GM19193 (cell line): ENCODE results near the gene LRRFIP1.

Experiments used
- POLR2A ChIP-seq: IDR thresholded peaks from 4 replicates; pipeline ENCODE4 v1.6.1; 2011; ENCODE audit not compliant: insufficient read depth, insufficient read length; ENCODE audit errors: extremely low read depth

Gene LRRFIP1

DNA sequence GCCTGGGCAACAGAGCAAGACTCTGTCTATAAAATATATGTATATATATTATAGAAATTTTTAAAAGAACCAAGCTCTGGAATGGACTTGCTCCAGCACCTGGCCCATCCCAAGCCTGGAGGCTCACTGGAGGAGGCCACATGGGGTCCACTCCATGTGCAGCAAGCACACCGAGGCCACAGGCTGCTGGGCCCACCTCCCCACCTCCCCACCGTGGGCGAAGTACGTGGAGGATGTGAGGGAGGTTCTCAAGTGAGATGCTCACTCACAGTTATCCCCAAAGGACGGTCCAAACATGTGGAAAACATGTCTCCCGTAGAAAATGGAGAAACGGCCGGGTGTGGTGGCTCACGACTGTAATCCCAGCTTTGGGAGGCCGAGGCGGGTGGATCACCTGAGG, 23.0 kb upstream of the LRRFIP1 start:
- no peak for TF ChIP-seq POLR2A

DNA sequence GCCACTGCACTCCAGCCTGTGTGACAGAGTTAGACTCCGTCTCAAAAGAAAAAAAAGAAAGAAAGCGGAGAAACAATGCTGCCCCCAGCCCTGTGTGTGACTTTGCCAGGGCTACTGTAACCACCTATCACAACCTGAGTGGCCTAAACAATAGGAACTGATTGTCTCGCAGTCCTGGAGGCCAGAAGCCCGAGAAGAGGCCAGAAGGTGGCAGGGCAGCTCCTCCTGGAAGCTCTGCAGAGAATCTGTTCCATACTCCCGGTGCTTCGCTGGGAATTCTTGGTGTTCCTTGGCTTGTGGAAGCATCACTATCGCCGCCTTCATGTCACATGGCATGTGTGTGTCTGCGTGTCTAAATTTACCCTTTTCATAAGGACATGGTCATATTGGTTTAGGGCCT, 22.4 kb upstream of the LRRFIP1 start:
- TF ChIP-seq POLR2A = no peak

DNA sequence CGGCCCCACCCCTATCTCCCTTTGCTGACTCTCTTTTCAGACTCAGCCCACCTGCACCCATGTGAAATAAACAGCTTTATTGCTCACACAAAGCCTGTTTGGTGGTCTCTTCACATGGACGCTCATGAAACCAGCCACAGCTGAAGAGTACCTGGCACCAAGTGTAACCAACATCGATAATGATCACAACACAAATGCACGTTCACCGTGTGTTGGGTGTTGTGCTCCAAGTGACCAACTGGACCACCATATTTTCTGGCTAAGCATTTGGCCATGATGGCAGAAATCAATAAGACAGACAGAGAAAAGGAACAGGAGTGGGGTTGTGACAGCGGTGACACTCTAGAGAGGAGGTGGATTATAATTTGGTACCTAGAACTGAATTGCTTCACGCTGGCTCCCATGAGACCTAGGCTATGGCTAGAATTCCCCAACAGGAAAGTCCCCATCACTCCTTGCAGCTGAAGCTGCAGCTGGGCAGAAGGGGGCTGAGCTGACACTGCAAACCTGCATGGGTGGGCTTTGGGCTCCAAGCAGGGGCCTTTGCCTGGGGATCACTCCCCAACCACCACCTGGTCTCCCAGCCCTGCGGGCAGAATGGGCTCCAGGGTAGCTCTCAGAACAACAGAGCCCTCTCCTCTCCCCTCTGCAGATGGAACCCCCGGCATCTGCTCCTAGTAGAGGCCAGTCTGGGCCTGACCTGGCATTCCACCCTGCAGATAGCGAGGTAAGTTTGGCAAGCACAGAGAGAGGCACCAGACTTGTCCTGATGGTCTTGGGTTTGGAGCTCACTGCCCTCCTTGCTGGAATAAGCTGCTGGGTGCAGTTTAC, 14.6 kb upstream of the LRRFIP1 start:
- TF ChIP-seq POLR2A = no peak

DNA sequence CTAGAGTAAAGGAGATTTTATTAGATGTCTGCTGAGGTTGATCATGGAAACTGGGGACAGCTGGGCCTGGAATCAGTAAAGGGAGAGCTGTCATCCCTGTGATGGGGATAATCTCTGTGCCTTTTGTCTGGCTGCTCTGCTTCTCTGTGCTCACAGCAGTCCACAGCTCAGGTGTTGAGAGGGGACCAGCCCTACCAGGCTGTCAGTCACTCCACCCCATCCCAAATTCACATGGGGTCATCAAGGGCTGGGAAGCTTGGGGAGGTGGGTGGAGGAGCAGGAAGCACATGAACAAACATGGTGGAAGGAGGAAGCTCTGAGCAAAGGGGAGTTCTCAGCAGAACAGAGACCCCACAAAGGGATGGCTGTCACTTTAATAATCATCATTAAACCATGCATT, 13.7 kb upstream of the LRRFIP1 start:
- TF ChIP-seq POLR2A = no peak

DNA sequence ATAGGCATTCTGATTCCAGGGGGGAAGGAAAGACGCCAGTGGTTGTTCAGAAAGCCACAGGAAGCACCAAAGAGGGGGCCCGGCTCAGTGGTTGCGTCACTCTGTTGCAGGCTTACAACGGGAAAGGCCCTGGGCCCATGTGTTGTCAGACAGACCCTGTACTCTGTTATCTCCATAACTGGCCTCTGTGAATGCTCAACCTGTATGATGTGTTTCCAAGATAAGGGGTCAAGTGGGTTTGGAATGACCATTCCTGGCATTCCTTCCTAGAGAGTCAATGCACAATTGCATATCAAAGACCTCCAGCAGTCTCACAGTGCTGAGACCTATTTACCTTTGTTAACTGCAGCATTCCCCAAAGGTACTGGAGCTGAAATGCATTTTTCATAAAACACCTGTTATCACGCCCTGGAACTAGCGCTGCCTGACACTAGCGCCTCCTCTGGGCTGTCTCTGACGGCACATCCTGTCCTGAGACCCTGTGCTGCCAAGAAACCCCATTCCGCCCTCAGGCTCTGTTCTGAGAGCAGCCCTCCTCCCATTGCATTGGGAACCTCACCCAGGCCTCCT, 13.2 kb upstream of the LRRFIP1 start:
- no peak for TF ChIP-seq POLR2A

DNA sequence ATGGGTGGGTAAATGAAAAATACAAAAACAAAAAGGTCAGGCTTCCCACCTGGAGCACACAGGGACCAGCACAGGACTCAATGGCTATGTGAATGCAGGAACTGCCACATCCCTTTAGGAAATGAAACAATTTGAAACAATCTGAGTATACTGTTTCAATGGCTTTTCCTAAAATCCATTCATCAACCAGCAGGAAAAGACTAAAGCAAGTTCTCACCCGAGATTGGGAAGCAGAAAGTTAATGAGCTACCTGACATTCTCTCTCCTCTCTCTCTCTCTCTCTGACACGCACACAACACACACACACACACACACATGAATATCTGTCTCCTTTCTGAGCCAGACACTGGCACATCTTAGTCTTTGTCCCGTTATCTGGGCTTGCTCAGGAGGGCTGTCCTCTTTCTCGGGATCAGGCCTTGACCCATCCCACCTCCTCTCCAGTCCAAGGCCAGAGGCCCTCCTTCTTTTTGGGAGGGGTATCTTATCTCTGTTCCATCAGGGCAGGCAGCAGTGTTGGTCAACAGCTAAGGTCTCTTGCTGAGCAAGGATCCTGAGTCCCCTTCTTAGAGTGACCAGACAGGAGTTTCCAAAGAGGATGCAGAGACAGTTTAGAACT, 11.6 kb upstream of the LRRFIP1 start:
- TF ChIP-seq POLR2A = no peak

DNA sequence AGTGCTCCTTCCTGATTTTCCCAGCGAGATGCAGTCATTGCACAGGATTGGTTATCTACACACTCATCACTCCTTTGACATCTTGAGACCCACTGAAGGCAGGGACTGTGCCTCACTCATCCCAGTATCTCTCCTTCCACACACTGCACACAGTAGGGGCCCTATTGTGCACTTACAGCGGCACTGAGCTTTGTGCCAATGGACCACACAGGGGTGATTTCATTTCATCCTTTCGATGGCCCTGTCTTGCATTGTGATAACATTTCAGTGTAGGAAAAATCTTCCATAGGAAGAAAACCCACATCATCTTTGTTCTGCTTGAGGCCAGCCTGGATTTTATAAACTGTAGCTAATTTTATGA, 11.0 kb upstream of the LRRFIP1 start:
- TF ChIP-seq POLR2A = no peak

DNA sequence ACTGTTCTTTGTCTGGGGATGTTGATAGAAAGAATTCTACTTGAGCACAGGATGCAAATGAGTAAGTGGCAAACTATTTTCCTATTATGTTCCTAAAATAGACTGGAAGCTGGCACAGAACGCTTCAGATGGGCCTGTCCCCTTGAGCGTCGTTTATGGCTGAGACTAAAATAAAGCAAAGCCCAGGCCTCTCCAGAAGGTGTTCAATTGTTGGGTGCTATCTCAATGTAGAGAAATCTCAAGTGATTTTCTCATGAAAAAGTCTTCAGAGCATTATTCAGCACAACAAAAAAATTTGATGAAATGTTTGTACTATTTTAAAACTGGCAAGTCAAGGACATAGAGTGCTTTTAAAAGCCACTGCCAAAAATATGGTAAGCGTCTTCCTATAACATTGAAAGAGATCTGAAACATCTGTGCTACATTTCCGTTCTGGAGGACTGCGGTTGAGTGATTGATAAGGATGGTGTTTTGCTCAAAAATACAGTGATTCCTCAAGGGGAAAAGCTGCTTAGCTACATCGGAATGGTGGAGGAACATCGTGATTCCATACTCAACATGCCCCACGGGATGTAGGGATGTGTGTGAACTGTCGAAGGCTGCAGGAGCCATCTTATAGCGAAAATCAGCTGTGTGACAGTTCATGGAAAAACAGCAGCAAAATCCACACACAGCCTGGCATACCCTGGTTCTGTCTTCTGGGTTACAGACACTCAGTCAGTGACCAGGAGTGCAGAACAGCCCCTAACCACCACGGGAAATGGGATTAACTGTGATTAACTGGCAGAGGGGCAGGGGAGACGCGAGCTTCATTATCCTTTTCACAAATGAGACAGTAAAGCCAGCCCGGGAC, 10.4 kb upstream of the LRRFIP1 start:
- no peak for TF ChIP-seq POLR2A

DNA sequence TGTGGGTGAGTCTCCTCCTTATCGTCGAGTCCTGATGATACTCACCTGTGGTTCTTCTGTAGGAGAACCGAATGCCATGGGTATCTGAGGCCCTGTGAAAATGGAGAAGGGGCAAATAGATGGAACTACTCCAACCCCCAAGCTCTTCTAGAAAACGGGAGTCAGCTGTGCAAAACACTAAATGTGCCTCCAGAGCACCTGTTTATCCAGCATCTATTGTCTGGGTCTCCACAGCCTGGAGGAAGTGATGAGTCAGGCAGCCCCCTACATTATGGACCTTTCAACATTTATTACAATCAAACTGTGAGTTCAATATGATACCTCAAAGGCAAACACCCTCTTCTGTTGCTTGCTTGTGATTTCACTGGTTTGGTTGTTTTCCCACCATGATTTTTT, 9.8 kb upstream of the LRRFIP1 start:
- no peak for TF ChIP-seq POLR2A

DNA sequence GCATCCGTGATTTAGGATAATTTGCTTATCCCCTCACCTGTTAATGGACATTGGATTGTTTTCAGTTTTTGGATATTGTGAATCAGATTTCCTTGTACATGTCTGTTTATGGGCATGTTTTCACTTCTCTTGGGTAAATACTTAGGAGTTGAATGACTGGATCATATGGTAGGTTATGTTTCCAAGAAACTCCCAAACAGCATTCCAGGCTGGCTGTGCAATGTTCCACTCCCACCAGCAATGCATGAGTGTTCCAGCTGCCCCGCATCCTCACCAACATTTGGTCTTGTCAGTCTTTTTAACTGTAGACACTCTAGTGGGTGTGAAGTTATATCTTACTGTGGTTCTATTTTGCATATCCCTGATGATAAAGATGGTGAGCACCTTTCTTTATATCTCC, 8.9 kb upstream of the LRRFIP1 start:
- no peak for TF ChIP-seq POLR2A

DNA sequence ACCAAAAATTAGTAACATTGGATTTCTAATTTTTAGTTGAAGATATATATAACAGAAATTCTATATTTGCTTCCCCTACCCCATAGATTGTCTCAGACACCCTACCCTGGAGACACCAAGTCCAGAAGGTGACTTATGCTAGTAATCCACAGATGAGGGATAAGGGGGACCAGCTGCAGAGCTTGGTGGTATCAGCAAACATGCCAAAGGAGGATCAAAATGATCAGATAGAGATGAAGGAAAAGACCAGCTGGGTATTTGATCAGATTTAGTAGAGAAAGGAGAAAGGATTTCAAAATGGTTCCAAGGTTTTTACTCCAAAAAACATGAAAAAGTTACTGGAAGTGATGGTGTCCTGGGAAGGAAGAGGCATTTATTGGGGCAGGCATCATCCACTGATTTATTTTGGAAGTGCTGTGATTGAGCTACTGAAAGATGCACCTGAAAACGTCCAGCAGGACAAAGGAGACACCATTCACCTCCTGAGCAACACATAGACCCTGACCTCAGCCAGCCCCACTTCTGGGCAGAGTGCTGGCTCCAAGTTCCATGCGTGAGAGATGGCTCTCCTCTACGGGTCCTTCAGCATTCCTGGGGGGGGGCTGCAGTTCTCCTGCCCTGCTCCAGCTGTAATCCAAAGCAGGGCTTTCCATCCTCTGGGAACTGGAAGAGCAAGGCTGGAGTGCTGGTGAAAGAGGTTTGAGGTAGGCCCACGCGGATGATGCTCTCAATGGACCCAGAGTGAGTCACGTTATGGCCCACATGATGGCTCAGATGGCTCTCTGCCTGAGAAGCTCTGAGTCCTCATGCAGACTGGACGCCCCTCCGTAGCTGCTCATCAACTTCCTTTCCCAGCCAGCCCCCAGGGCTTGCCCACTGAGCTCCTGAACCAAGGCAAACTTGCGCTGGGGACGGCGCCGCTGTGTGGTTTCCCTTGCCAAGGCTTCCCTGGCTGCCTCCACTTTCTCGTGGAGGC, 3.7 kb upstream of the LRRFIP1 start:
- TF ChIP-seq POLR2A = no peak

DNA sequence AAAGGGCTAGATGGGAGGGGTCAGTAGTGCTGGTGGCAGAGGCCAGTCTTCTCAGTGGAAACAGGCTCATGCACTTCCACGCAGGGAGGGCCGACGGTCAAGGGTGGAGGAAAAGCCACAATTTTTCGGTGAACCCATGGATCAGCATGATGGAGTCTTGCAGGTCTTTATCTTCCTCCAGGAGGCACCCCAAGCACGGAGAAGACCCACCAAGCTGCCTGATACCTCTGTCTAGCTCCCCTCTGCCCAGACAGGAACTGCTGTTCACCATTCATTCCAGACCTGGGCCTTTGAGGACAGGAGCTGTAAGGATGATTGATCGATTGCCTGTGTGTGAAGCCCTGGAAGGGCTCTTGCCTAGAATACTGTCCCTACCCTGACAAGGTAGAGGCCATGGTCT, 2.8 kb upstream of the LRRFIP1 start:
- TF ChIP-seq POLR2A = no peak

DNA sequence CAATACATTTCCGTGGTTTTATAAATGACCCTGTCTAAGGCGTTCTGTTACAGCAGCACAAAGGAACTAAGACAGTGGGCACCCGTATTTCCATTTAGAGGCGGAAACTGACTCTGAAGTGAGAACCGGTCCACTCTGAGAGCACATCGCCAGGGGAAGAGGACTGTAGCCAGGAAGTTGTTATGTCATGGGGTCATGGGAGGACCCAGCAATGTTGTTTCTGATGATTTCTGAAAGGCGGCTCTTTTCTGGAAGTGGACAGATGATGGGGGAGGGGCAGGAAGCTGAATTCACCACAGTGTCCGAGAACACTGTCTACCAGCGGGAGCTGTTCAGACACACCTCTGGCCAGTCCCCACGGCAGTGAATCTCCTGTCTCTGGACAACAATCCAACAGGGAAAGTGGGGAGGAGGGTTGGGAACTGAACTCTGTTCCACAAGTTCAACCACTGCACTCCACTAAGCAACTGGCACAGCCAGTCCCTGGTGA, 2.1 kb upstream of the LRRFIP1 start:
- TF ChIP-seq POLR2A = no peak

DNA sequence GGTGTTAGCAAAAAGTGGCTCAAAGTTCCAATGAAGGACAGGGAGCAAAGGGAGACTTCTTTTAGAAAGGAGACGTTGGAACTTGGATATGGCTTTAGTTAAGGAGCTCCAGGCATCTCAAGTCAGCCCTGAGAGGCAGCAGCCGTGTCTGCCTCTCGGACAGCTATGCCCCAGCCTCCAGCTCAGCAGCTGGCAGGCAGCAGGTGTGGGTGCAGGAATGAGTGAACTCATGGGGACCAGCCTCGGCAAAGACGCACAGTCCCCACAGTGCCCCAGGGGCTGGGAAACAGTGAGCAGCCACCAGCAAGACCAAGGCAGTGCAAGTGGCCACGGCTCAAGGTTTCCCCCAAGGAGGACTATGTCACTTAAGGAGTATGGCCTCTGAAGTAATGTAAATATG, 1.6 kb upstream of the LRRFIP1 start:
- TF ChIP-seq POLR2A = no peak
